GM12892 (cell line): ENCODE data around the gene HSD17B10.

Source experiments
- POLR2A ChIP-seq: IDR thresholded peaks from 2 replicates; pipeline ENCODE4 v1.6.1; 2011; ENCODE audit warnings: low read depth, low read length, control low read depth
- POLR2AphosphoS5 ChIP-seq: IDR thresholded peaks from 2 replicates; pipeline ENCODE4 v1.6.1; 2011; ENCODE audit warnings: low read depth, low read length, control low read depth
- TAF1 ChIP-seq: IDR thresholded peaks from 2 replicates; pipeline ENCODE4 v1.6.1; 2011; ENCODE audit warnings: low read depth, mild to moderate bottlenecking, control low read depth, low read length, borderline replicate concordance

DNA sequence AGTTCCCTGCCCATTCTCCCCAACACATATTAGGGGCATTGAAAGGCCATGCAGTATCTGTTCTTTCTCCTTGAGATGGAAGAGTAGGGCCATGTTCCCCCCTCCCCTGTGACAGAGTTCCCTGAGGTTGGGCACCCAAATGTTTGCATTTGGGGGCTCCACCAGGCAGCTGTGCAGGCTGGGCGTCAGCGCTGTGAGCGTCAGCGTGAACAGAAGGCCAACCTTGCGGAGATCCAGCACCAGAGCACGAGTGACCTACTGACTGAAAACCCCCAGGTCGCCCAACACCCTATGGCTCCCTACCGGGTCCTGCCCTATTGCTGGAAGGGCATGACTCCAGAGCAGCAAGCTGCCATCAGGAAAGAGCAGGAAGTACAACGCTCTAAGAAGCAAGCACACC lies 3.9 kb downstream of the HSD17B10 start:
- TF ChIP-seq POLR2A (no peak), POLR2AphosphoS5 (no peak), TAF1 (no peak)
